ENCODE measurements around the gene KRTAP10-7.
"Not testable (repeated sequence)": the region's sequence is repeated elsewhere in the genome, so short reads cannot be mapped to it uniquely, and the experiment has no call there.

The KRTAP10-7 gene

DNA sequence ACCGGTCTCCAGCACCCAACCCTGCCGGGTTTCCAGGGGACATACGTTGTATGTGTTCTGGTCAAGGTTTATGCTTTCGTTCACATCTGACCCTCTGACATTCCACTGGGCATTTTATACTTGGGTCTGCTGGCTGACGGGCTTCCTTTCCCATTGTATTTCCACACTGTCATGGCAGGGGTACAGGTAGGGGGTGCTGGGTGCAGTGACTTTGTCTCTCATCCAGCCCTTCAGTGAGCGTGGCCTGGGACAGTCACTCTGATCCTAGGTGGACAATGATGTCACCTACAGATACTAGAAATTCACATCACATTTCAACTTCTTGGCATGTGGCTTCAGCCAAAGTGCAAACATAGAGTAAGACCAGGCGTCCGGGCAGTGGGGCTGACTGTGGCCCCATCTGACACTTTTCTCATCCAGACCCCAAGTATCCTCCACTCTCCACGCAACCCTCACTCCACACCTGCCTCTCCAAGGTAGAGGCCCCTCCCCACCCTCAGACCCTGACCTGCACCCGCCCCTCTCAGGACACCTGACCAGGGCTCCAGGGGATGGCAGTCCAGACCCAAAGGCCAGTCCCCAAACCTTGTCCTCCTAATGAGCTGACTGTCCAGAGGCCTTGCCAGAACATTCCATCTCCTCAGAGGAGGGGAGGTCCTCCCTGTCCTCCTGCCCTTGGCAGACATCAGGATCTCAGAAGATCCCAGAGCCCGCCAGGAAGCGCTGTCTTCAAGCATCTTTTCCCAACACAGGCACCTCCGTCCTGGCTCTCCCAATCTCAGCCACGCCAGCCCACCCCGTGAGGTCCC, 36.0 kb downstream of the KRTAP10-7 start:
- DNase-seq (ENCODE audit: low spot score) = no peak

DNA sequence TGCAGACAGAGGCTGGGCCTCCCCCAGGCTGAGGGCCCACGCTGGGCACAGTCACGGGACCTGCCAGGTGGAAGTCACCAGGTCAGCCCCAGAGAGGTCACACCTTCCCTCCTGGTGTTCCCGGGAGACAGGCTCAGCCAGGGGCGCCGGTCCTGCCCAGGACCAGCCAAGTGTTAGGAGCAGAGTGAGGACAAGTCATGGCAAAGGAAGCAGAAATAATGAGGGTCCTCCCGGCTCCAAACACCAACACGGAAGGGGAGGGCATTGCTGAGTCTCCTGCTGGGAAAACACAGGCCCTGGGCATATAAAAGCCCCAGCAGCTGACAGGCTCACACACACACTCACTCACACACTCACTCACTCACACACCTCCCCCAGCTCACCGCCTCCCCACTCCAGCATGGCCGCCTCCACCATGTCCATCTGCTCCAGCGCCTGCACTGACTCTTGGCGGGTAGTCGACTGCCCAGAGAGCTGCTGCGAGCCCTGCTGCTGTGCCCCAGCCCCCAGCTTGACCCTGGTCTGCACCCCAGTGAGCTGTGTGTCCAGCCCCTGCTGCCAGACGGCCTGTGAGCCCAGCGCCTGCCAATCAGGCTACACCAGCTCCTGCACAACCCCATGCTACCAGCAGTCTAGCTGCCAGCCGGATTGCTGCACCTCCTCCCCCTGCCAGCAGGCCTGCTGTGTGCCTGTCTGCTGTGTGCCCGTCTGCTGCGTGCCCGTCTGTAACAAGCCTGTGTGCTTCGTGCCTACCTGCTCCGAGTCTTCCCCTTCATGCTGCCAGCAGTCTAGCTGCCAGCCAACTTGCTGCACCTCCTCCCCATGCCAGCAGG, 36.8 kb downstream of the KRTAP10-7 start, which contains the start of gene KRTAP10-10:
Gene KRTAP10-10 (plus strand): TSS at position 339 of the 833 bp plus-strand sequence. CDS start 62 bp downstream, at position 401.
- no peak for DNase-seq (ENCODE audit: low spot score)

GRCh38 chr21:44637851-44638348, 37.5 kb downstream of the KRTAP10-7 start:
- not testable (repeated sequence) for DNase-seq (ENCODE audit: low spot score)

DNA sequence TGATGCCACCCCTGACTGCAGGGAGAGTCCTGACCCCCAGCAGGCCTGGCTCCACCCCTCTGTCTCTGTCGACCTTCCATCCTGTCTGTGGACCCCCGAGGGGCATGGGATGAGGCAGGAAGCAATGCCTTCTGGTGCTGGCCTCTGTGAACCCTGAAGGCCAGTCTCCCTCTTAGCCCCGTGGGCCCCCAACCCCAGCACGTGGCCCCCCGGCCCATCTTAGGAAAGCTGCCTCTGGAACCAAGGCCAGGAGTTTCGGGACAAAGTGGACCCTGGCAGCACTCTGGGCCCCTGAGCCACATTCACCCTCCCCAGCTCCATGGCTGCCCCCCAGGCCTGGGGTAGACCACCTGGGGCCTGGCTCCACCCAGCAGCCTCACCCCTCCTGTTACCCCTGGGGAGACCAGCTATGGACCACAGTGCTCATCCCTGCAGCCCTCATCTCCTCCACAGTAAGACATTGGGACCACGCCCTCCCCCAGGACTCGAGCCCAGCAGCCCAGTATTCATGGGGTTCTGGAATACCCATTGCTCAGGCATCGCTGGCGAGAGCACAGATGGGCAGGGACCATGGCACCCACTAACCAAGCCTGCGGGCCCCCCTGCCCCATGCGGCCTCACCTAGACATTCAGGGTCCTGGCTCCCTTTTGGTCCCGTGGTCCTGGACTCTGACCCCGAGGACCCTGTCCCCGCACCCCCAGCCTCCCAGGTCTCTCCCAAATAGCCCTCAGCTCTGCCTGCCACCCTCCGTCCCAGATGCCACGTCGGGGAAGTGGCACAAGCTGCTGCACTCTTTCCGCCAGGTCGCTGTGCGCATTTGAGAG, 38.3 kb downstream of the KRTAP10-7 start:
- not testable (repeated sequence) for DNase-seq (ENCODE audit: low spot score)

- no peak for DNase-seq (ENCODE audit: low spot score)
These were observed 38.9 kb downstream of the KRTAP10-7 start for GRCh38 chr21:44639331-44639655.

DNA sequence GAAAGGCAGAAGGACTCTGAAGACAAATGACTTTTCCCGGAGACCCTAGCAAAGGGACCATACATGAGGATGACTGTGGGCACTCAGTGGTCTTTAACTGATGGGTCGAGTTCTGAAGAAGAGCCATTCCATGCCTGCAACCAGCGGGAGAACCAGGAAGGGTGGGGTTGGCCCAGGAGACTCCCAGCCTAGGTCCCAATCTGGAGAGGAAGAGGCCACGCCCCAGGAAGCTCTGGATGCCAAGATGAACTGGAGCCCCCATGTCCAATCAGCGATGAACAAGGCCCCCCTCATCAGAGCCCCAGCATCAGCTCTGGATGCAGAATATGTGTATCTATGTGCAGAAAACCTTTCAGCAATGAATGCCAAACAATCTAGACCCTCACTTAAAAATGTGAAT, 40.4 kb downstream of the KRTAP10-7 start:
- DNase-seq (ENCODE audit: low spot score) = no peak

DNA sequence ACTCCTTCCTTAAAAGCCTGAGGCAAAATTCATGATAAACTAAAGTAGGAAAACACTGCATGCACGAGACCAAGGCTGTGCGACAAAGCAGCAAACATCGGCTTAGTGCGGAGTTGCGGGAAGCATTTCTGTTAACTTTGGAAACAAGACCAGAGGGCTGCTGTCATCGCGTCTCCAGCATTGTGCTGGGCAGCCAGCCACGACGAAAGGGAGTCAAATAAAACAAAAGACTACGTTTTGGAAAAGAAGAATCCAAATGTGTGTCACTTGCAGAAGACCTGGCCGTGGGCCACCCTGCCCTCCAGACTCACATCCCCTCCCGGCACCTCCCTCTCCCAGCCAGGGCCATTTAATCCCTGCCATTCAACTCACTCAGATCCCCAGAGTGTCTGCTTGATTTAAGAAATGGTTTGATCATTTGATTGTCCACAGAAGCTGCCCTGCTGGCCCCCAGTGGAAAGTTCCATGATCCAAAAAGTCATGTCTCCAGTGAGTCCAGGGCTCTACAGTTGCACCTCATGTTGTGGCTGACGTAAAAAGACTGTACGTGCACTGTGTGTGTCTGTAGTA, 43.4 kb downstream of the KRTAP10-7 start:
- no peak for DNase-seq (ENCODE audit: low spot score)

DNA sequence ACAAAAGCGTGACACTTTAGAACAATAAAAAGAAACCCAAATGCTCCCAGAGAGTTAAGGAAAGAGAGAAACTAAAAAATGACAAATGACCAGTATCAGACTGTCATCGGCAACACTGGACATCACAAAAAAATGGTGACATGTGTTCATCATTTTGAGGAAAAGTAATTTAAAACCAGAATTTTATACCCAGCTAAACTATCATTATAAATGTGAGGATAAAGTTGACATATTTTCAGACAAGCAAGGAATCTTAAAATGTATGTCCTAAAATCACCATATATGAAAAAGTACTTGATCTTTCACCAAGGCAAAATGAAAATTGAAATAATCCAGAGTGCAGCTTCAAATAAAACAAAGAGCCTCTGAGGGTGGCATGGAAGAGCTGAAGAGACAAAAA, 44.5 kb downstream of the KRTAP10-7 start:
- DNase-seq (ENCODE audit: low spot score) = no peak

DNA sequence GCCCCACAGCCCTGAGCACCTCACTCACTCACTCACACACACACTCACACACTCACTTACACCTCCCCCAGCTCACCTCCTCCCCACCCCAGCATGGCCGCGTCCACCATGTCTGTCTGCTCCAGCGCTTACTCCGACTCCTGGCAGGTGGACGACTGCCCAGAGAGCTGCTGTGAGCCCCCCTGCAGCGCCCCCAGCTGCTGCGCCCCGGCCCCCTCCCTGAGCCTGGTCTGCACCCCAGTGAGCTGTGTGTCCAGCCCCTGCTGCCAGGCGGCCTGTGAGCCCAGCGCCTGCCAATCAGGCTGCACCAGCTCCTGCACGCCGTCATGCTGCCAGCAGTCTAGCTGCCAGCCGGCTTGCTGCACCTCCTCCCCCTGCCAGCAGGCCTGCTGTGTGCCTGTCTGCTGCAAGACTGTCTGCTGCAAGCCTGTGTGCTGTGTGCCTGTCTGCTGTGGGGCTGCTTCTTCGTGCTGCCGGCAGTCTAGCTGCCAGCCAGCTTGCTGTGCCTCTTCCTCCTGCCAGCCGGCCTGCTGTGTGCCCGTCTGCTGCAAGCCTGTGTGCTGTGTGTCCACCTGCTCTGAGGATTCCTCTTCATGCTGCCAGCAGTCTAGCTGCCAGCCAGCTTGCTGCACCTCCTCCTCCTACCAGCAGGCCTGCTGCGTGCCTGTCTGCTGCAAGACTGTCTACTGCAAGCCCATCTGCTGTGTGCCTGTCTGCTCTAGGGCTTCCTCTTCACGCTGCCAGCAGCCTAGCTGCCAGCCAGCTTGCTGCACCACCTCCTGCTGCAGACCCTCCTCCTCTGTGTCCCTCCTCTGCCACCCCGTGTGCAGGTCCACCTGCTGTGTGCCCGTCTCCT, 46.2 kb downstream of the KRTAP10-7 start, which contains the start of gene KRTAP10-11:
Gene KRTAP10-11 (plus strand): TSS at position 49 of the 856 bp plus-strand sequence. CDS start 45 bp downstream, at position 94.
- not testable (repeated sequence) for DNase-seq (ENCODE audit: low spot score)

GRCh38 chr21:44647222-44647552, 46.8 kb downstream of the KRTAP10-7 start:
- DNase-seq (ENCODE audit: low spot score) = no peak

- DNase-seq (ENCODE audit: low spot score) = no peak
These were observed 48.3 kb downstream of the KRTAP10-7 start for GRCh38 chr21:44648557-44649311.

GRCh38 chr21:44649521-44650100, 49.2 kb downstream of the KRTAP10-7 start:
- no peak for DNase-seq (ENCODE audit: low spot score)

DNA sequence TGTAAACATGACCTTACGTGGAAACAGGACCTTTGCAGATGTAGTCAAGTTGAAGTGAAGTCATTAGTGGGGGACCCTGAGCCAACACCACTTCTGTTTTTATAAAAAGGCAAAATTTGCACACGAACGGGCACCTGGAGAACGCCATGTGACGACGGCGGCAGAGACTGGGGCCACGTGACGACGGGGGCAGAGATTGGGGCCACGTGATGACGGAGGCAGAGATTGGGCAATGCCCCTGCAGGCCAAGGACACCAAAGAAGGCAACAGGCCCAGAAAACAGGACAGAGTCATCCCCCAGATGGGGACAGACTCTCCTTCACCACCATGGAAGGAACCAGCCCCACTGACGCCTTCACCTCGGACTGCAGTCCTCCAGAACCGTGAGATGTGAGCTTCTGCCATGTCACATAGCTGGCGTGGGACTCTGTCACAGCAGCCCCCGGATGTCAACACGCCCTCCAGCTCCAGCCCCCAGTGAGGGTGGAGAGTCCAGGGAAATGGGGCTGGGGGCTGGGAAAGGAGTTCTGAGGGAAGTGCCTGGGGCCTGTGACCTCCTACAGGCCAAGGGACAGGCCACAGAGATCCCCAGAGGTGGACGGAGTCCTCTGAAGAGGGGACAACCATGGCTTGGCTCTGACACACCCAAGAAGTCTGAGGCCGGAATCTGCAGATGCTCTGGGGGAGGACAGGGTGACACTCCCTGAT, 50.0 kb downstream of the KRTAP10-7 start:
- DNase-seq (ENCODE audit: low spot score) = no peak

DNA sequence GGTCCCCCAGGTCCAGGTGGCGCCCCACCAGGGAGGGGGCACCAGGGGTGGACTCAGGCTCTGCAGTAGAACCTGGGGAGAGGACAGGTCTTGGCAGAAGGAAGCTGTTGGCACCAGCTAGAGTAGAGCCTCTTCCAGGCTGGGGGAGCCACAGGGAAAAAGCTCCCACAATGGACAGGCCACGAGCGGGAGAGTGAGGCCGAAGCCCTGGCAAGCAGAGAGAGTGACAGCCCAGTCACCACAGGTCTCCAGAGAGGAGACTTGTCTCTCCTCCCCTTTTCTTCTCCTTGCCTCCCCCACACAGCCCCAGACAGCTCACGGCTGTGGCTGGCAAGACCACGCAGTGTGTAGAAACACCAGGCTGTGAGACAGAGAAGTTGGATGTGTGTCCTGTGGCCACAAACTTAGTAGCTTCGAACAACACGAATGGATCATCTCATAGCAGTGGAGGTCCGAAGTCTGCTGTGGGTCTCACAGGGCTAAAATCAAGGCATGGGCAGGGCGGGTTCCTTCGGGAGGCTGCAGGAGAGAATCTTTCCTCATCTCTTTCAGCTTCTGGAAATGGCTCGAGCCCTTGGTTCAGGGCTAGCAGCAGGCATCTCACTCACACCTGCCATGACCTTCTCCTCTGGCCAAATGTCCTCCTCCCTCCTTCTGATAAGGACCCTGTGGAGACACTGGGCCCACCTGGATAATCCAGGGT, 50.7 kb downstream of the KRTAP10-7 start:
- no peak for DNase-seq (ENCODE audit: low spot score)

Data from germinal center (tissue), 1 donor.